Tongue (tissue), 2 donors: ENCODE data around the gene ITGB8. TPM values are rescaled to one million over a fixed set of nuclear protein-coding genes. Genes with fewer than 3 reads are reported as not detected.

Source experiments
- DNase-seq: peaks from one replicate; pipeline ENCODE4 v3.0.0-alpha.2; 2015
- total RNA-seq: library from RNA; depleted of rRNA; stranded (reverse); fragments of >200 nt; gene quantifications from one replicate; pipeline ENCODE4 v1.2.3, GENCODE V29; 2014

The ITGB8 gene
- total RNA-seq, 1 donor from 2014 or later = 27.0 TPM

DNA sequence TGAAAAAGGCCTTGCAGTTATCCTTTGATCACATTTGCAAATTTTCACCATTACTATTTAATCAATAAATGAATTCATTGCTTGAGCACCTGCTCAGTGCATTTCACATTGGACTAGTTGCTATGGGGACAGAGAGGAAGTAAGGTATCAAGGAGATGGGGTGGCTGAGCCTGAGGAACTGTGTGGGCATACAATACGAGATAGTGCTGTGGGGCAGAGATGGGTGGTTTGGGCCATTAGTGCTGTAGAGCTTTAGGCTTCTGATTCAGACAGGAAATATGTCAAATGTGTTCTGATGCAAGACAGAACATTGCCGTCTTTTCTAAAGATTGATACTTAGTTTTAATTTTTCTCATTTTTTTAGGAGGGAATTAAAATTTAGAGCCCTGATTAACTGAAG lies 13.2 kb downstream of the ITGB8 start:
- no peak for DNase-seq

DNA sequence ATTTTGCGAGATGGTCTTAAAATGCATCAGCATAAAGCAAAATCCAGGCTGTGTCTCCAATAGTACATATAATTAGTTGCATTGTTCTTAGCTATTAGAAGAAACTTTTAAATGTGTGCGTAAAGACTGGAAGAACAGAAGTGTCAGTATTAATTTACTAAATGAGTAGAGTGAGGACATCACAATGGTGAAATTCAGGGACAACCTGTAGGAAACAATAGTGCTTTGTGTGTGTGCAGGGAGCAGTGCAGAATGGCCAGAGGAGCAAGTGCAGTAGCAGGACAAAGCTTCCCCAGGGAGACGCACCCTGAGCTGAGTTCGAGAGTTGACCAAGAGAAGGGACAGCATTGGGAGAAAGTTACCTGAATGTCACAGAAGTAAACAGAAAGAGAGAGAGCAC lies 13.7 kb downstream of the ITGB8 start:
- DNase-seq = no peak

DNA sequence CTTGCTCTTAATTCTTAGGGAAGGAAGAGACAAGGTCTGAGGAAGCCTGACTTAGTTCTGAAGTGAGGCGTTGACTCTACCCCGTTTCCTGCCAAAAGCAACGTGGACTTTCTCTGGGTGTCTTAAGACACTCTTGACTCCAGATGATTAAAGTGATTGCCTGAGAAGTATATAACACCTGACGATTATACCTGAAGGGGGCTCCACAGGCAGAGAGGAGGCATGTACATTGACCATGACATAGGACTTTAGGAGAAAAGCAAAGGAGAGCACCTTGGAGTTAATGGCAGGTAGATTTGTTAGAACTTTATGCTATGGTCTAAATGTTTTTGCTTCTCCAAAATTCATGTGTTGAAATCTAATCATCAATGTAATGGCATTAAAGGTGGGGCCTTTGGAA lies 15.9 kb downstream of the ITGB8 start:
- no peak for DNase-seq

DNA sequence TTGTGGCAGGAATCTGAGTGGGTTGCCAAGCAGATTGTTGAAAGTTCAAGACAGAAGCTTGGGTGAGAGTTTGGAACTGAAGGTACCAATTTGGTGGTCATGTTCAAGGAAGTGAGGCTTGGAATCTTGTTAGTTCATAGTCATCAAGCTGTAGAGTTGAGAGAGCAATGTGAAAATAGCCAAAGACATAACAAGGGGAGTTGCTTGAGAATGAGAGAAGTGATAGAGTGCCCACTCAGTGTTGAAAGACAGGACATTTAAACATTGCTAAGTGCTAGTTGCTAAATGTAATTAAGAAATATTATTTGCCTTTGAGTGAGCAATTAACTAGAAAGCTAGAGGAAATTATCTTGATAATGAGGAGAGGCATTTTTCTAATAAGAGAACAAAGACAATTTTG lies 17.0 kb downstream of the ITGB8 start:
- DNase-seq = no peak

DNA sequence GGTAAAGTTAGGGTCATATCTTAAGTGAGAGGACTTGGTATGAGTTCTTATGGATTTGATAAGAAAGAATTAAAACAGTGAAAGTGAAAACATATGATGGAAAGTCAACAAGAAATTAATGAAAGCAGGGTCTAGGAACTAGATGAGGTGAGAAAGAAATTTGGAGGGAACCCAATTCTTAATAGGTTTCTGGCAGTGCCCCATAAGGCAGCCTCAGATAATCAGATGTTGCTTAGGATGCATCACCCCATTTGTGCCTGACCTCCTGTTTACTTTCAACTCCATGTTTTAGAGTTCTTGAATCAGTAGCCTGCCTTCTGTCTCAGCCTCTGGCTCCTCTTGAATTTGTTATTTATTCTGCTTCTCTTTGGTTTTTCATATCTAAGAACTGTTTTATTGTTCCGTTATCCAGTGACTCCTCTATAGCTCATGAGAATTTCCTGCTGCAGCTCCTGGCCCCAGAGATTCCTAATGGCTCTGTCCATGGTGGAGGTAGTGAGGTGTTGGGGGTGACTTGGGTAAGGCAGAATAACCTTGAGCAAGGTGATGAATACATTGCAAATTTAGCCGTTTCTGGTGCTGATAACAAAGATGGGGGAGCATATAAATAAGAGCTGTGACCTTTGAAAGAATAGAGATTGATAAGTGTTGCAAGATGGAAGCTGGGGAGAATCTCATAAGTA lies 17.6 kb downstream of the ITGB8 start:
- no peak for DNase-seq

DNA sequence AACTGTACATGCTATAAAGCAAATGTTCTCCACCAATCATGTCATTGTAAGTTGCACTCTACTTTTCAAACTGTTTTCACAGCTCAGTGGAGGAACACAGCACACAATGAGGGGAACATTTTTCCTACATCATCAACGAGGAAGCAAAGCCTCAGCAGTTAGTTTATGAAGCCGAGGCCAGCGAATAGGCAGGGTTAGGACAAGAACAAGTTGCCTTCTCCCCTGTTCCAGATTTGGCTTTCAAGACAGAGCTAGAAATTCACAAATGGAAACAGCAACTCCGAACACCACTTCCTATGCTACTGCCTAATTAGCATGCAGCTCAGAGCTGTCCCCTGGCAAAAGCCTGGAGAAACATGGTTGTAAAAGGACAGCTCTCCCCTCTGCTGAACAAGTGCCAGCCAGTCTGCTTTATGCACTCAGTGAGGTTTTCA lies 19.8 kb downstream of the ITGB8 start:
- DNase-seq = peak; percentile 51

DNA sequence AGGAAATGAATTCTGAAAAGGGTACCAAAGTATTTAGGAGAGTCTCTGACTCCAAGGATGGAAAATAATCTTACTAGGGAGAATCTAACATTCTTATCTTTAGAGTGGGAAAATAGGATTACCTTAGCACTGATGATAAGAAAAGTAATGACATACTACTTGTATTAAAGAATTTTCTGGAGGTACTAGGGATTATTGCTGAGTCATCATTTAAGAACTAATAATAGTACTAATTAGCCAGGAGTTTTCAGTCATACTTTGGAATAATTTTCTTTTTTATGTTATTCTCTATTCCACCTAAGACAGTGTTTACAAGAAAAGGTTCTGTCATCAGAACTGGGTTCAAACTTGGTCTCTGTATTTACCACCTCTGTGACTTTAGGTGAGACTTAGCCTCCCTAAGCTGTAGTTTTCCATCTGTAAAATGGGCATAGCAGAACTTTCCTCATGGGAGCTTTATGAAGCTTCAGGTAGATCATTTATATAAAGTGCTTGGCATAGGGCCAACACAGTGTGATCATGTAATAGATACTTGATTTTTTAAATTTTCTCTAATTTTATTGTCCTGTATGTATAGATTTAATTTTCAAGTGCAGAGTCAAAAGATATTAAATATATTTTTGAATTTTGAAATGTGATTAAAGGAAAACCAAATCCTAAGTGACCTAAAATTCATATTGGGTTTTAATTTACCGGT lies 20.4 kb downstream of the ITGB8 start:
- DNase-seq = no peak

DNA sequence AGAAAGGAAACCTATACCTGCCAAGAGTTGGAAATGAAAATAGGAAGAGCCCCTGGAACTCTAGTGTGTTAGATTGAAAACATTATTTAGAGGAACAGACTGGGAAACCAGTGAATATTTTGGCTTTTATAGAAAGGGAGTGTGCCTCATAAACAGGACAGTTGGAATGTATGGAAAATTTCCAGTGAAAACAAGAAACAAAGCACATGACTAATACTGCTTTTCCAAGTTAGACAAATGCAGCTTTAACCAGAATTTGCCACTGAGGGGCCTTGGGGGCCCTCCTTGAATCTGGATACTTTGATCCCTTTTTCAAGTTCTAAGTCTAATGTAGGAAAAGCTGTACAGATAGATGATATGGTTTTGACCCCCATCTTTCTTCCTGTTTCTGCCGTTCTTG lies 21.2 kb downstream of the ITGB8 start:
- peak; percentile 33 for DNase-seq

DNA sequence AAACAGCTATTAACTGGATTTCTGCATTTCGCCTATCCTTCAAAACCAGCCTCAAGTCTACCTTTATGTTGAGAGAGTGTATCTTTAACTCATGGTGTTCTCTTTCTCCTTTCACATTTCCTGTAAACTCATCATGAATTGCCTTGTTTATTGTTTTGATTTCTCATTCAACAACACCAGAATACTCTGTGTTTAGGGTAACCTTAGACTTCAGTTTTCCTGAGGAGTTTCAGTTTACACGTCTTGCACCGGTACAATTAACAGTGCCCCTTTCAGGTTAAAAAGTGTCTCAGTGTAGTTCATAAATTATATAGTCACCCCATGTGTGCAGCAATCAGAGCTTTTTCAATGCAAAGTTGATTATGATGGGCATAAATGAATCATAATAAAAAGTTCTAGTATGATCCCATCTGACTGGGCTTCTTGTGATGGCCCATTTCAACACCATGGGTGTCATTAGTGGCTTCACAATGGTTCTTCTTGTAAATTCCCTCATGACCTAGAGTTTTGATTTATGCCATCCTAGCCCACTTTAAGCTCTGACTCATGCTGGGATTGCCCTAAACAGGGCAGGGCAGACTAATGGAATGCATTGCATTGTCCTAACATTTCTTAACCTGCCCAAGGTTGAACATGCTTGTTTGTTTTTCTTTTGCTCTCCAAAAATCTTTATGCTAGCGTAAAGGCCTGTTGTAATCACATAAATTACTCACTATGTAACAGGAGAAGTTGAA lies 22.0 kb downstream of the ITGB8 start:
- no peak for DNase-seq

DNA sequence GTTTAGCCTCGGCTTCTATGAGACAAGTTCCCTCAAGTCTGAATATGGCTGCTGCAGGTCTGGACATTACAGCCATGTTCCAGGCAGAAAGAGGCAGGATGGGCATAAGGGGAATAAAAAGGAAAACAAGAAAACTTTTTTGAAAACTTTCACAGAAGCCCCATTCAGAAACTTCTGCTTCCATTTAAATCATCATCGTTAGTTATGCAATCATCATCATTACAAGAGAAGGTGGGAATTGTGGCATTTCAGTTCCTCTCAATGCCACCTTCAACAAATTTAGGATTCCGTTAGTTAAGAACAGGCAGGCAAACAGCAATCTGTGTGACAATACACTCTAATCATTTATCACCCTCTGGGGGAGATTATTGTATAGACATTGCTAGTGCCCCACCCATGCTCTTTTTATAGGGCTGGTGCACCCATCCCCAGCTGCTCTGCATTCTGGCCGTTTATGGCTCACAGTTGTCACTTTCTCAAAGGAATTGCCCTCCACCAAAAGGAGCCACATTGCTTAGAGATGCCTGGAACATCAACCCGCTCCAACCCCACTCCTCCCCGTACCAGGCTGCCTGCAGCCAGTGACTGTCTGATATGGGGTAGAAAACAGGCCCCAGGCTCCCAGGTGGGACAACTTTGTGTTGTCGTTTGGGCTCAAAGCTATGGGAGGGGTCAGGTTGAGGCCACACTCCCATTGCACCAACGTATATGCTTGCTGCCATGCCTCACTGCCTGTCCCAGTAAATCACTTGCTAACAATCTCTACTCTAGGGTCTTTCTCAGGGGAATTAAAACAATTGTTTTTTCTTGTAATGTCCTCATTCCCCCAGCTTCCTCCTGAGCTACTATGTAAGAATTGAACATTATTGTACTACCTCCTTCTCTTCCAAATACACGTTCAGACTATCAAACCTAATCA lies 24.2 kb downstream of the ITGB8 start:
- DNase-seq = peak; percentile 32

DNA sequence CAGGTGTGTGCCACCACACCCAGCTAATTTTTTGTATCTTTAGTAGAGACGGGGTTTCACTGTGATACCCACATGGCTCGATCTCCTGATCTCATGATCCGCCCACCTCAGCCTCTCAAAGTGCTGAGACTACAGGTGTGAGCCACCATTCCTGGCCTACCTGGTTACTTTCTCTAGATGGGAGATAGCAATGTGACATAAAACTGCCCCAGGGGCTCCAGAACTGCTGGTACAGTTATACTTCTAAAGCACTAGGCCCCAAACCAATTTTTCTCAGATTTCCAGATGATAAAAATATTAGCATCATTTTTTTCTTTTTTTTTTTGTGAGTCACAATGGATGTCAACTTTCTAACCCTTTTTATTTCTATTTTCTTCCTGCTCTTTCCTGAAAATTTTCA lies 27.4 kb downstream of the ITGB8 start:
- no peak for DNase-seq

DNA sequence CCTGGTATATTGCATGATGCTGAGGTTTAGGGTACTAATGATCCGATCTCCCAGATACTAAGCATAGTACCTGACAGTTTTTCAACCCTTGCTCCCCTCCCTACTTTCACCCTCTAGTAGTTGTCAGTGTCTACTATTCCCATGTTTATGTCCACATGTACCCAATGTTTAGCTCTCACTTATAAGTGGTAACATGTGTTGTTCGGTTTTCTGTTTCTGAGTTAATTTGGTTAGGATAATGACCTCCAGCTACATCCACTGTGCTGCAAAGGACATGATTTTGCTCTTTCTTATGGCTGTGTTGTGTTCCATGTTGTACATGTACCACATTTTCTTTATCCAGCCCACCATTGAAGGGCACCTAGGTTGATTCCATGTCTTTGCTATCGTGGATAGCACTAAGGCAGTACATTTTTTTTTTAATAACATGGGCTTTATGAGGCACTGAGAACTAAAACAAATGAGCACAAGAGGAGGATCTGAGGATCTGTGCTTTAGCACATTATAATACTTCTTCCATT lies 28.1 kb downstream of the ITGB8 start:
- DNase-seq = no peak

DNA sequence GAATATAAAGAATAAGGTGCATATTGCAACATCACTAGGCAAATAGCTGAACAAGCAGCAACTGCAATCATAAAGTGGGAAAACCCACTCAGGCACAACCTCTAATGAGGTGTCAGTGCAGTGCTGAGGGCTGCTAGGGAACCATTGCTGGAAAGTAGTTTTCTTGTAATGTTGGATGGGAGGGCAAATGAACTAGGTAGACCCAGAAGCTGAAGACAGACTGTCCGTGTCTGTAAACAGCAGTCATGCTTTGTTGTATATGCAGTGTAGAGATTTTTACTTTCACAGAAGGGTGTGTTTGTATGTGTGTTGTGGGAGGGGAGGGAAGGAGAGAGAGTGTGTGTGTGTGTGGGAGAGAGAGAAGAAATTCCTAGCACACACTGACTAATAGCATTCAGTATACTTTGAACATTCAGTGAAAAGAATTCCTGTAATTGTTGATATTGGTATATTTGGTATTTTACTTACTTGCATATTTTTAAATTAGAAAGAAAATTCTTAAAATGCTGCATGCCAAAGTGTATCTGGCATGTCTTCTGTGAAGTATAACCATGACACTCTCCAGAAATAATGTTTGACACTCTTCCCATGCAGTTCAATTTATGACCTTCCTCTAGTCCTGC lies 28.8 kb downstream of the ITGB8 start:
- DNase-seq = no peak

DNA sequence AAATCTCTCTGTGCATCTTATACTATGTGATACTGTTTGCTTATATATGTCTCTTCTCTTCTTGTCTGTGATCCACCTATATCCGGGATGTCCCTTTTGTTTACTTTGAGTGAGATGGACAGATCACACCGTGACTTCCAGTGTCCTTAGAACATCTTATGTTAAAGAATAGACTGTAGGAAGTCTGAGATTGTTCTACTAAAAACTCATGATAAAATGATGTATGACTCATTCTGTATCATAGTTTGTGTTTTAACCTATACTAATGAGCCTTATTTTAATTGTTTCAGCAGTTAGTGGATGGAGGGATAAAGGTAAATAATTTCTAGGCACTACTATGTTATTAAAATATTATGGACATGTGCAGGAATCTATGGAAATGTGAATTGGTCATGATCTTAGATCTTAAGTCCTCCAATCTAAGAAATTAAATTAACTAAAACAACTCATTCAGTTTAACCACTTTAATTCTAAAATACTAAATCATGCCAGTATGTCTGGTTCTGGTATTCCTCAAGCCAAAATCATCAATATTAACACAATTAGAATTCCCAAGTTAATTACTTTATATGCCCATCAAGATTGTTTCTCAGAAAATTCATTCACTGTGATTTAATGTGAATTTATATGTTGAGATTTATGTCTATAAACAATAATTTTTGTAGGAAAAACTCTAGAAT lies 32.0 kb downstream of the ITGB8 start:
- no peak for DNase-seq

DNA sequence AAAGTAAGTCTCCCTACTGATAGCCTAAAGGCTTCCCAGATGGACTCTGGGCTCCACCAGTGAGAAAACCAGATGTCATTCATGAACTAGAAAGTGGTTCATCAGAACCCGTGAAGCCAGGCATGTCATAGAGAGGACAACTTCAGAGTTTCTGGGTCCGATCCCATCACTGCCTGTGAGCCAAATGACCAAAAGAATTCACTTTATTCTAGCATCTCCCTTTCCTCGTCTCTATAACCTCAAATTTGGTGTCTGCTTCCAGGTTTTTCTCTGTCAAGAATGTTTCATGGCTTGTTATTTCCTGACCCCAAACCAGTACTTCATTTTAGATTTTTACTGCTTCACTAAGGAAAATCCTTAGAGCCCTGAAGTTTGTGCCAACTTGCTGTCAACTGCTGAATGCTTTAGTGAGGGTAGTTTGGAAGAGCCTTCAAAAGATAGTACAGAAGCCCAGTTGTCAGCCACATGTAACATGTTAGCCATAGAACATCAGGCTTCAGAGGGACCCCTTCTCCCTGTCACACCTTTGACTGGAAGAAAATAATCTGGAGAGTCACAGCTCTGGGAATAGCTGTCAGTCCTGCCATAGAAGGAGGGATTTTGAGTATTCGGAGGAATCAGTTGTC lies 34.0 kb downstream of the ITGB8 start:
- DNase-seq = peak; percentile 45

DNA sequence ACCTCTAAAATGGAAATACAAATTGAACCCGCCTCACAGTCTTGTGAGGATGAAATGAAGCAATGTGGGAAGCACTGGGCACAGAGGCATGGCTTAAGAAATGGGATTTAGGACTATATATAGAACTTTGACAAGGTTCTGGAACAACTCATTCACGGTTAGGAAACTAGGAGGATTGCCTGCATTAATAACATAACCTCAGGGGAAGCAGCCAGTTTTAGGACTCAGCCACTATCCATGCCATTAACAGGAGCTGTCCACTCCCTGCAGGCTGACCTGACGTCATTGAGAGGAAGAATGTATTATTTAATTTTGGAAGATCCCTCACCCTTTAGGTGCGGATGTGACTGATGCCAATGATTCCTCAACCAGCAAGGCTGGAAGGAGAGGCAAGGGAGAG lies 34.8 kb downstream of the ITGB8 start:
- DNase-seq = no peak

DNA sequence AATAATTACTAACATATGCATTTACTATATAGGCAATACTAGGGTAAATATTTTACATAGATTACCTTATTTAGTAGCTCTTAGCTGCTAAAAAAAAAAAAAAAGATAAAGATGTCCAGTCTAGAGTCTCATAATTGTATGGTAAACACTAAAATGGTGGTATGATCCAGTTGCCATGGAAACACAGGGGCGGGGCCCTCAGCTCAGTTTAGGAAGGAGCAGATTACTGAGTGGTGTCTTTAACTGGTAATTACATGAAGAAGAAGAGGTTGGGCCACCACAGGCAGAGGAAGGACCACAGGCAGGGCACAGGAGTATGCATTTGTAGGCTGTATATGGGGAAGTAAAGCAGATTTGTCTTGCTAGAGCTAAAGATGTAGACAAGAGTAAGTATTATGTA lies 43.7 kb downstream of the ITGB8 start:
- DNase-seq = no peak

DNA sequence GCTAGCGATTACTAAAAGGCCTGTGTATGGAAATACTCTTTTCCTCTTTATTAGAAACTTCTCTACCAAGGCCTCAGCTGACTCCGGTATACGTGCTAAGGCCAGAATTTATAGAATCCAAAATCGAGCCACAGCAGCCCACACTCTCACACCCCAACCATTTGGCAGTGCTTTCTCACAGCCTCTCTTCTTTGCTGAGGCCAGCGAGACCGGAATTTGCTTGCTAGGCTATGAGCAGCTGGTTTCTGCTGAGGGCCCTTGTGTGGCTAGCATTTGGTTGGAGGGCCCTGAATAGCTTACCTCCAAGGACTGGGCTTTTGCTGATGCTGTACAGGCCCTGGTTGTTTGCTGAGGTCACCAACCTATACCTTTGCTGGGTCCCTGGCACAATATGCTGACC lies 46.1 kb downstream of the ITGB8 start:
- DNase-seq = no peak

DNA sequence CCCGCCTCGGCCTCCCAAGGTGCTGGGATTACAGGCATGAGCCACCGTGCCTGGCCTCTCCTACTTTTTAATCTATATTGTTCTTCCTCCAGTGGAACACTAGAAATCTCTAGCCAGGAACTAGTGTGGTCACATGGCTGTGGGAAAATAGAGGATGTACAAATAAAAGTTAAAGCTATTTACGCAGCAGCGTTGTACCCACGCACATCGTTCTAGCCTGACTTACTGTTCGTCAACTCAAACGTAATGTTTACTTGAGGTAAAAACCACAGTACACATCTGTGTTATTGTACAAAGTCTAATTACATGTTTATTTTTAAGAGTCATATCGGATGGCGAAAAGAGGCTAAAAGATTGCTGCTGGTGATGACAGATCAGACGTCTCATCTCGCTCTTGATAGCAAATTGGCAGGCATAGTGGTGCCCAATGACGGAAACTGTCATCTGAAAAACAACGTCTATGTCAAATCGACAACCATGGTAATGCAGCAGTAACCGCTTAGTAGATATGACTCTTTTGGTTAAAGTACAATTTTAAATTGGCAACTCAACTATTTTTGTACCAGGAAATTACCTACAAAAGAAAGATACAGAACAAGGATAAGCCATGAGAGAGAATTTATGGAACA lies 50.8 kb downstream of the ITGB8 start:
- DNase-seq = no peak

DNA sequence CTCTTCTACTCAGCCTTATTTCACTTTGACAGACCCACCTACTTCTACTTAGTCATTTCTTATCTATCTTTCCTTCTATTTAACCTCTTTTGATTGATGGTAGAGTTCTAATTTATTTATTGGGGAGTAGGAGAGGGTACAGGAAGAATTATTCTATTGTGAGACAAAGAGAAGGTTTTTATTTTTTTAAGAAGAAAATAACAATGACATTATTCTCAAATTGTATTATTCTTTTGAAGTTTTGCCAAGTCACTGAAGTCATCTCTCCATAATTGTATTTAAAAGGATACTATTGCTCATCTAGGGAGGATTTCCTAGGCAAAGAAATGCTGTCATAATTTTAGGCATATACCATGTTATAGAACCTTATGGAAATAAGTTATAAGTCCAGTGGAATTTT lies 52.7 kb downstream of the ITGB8 start:
- no peak for DNase-seq
